K562 (cell line): Measurements from ENCODE around the gene ATAD3B.
"Not testable (repeated sequence)": the region's sequence is repeated elsewhere in the genome, so short reads cannot be mapped to it uniquely, and the experiment has no call there.

Source experiments
- ARNT ChIP-seq, 2 experiments: fragments of 450-650 bp; IDR thresholded peaks; 2 replicates each; pipeline ENCODE4 v1.6.1; 2016; ENCODE audit warnings: mild to moderate bottlenecking in 1 of 2
- CCAR2 ChIP-seq: fragments of 200-400 bp; formaldehyde crosslinking; IDR thresholded peaks from 2 replicates; pipeline ENCODE4 v1.6.1; 2017; ENCODE audit warnings: mild to moderate bottlenecking, low read depth, low read length
- CHD2 ChIP-seq: IDR thresholded peaks from 2 replicates; pipeline ENCODE4 v1.6.1; 2011; ENCODE audit warnings: low read depth, low read length
- DNMT1 ChIP-seq: fragments of 450-650 bp; IDR thresholded peaks from 2 replicates; pipeline ENCODE4 v1.6.1; 2016; ENCODE audit warnings: antibody characterized with exemption, mild to moderate bottlenecking
- FOXJ2 ChIP-seq: fragments of 200-800 bp; sonication (Bioruptor generic); IDR thresholded peaks from 2 replicates; pipeline ENCODE4 v1.6.1; 2016; ENCODE audit warnings: missing genetic modification characterization, missing compliant biosample characterization
- KLF13 ChIP-seq: fragments of 450-650 bp; IDR thresholded peaks from 2 replicates; pipeline ENCODE4 v1.6.1; 2016; ENCODE audit warnings: missing genetic modification characterization, low read depth, mild to moderate bottlenecking, missing compliant biosample characterization, moderate library complexity, borderline replicate concordance
- POLR2A ChIP-seq: fragments of 450-650 bp; conservative IDR thresholded peaks from 2 replicates; pipeline ENCODE4 v1.6.1; 2016
- RFX5 ChIP-seq: IDR thresholded peaks from 2 replicates; pipeline ENCODE4 v1.6.1; 2011; ENCODE audit warnings: low read depth, mild to moderate bottlenecking, improper control_type of control experiment, low read length
- ZKSCAN3 ChIP-seq: fragments of 250-450 bp; sonication (Bioruptor Pico); IDR thresholded peaks from 2 replicates; pipeline ENCODE4 v1.4.0; 2020

DNA sequence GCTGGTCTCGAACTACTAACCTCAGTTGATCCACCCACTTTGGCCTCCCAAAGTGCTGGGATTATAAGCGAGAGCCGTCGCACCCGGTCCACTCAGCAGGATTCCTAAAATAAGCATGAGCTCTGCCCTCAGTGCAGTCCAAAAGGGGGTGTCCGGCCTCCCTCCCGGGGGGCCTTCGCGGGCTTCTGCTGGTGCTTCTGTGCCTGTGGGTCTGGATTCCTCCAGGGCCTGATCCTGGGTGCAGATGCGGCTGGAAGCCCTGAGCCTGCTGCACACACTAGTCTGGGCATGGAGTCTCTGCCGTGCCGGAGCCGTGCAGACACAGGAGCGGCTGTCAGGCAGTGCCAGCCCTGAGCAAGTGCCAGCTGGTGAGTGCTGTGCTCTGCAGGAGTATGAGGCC, 45.4 kb downstream of the ATAD3B start:
- TF ChIP-seq ARNT (IDR thresholded peaks at IDR 0.05); POLR2A; ZKSCAN3 (CRISPR knock-in tag); FOXJ2; DNMT1; RFX5; CHD2; CCAR2; KLF13 (tag): not testable (repeated sequence)
